Endothelial cell of umbilical vein (primary cell): ENCODE data around the gene SPATA24. TPM values are rescaled to one million over a fixed set of nuclear protein-coding genes. Genes with fewer than 3 reads are reported as not detected.

ENCODE experiments used
- BruUV-seq: library from RNA; stranded (reverse); fragments of 400-500 nt; replicated peaks from 2 replicates; lab custom pipeline; 2021; lab: Mats Ljungman, UMichigan
- CTCF ChIA-PET: fragments of 300-600, 350-600 bp; sonication (Branson Sonifier 250); formaldehyde crosslinking; loops from one replicate; lab custom pipeline; 2021; ENCODE audit warnings: antibody characterized with exemption, inconsistent platforms; lab: Charles Lee
- POLR2A ChIA-PET: fragments of 300-600, 350-600 bp; sonication (Branson Sonifier 250); formaldehyde crosslinking; loops from one replicate; lab custom pipeline; 2021; ENCODE audit warnings: antibody characterized with exemption, inconsistent platforms; lab: Charles Lee
- DNase-seq: peaks from one replicate; pipeline ENCODE4 v3.0.0-alpha.2; 2011; ENCODE audit warnings: low read depth, low spot score
- FAIRE-seq: peaks from 2 replicates; lab custom pipeline; 2011; peaks lifted over from hg19 to GRCh38; lab: Jason Lieb, UNC
- H2AFZ ChIP-seq: 2 replicates; pipeline ENCODE4 v1.6.0; 2012; ENCODE audit warnings: low read depth, low read length, control low read depth, inconsistent platforms
- H3K27ac ChIP-seq: 2 replicates; pipeline ENCODE4 v1.5.1; 2011; ENCODE audit warnings: low read depth, mild to moderate bottlenecking, control low read depth, low read length, moderate library complexity; ENCODE audit not compliant: insufficient read depth
- H3K27me3 ChIP-seq, 2 experiments: 2 replicates each; pipeline versions ENCODE4 v1.6.0 to v1.6.1; 2011; ENCODE audit warnings: low read length in 2 of 2, mixed read lengths in 1 of 2; ENCODE audit not compliant: control insufficient read depth in 2 of 2, insufficient read depth in 2 of 2
- H3K36me3 ChIP-seq, 2 experiments: 2 replicates in 1 of 2; 3 replicates in 1 of 2; pipeline ENCODE4 v1.5.1; 2011; ENCODE audit warnings: low read length in 2 of 2, mild to moderate bottlenecking in 1 of 2, moderate library complexity in 1 of 2; ENCODE audit not compliant: control insufficient read depth in 2 of 2, insufficient read depth in 2 of 2; ENCODE audit errors: extremely low read depth in 1 of 2
- H3K4me1 ChIP-seq: 3 replicates; pipeline ENCODE4 v1.5.1; 2011; ENCODE audit warnings: mild to moderate bottlenecking, low read length; ENCODE audit not compliant: control insufficient read depth, insufficient read depth; ENCODE audit errors: extremely low read depth
- H3K4me2 ChIP-seq: 2 replicates; pipeline ENCODE4 v1.6.1; 2011; ENCODE audit warnings: low read length, control low read depth, mixed read lengths; ENCODE audit not compliant: insufficient read depth
- H3K4me3 ChIP-seq, 3 experiments: fragments of 200-600 bp in 1 of 3; sonication (generic), shearing (Covaris generic) in 1 of 3; replicated peaks in 1 of 3; 2 replicates each; pipeline ENCODE4 v1.5.1; 2011 to 2016; ENCODE audit warnings: control low read depth in 3 of 3, low read length in 3 of 3, mild to moderate bottlenecking in 2 of 3, inconsistent platforms in 1 of 3, low read depth in 1 of 3, moderate library complexity in 1 of 3; ENCODE audit not compliant: insufficient read depth in 1 of 3
- H3K79me2 ChIP-seq: 2 replicates; pipeline ENCODE4 v1.6.0; 2012; ENCODE audit warnings: low read length, inconsistent platforms; ENCODE audit not compliant: control insufficient read depth, insufficient read depth
- H3K9ac ChIP-seq: replicated peaks from 2 replicates; pipeline ENCODE3; 2011; ENCODE audit warnings: low read length, control low read depth; ENCODE audit not compliant: insufficient read depth; ENCODE audit errors: extremely low read depth
- H3K9me1 ChIP-seq: replicated peaks from 3 replicates; pipeline ENCODE4 v1.6.0; 2011; ENCODE audit warnings: mild to moderate bottlenecking, low read length; ENCODE audit not compliant: control insufficient read depth, insufficient read depth; ENCODE audit errors: extremely low read depth
- H3K9me3 ChIP-seq: replicated peaks from 2 replicates; pipeline ENCODE4 v1.5.1; 2012; ENCODE audit warnings: low read length, inconsistent platforms; ENCODE audit not compliant: control insufficient read depth, insufficient read depth
- H4K20me1 ChIP-seq: replicated peaks from 2 replicates; pipeline ENCODE3; 2011; ENCODE audit warnings: mild to moderate bottlenecking, low read length; ENCODE audit not compliant: control insufficient read depth, insufficient read depth; ENCODE audit errors: extremely low read depth
- EZH2 ChIP-seq: IDR thresholded peaks from 2 replicates; pipeline ENCODE4 v1.6.1; 2012; ENCODE audit warnings: borderline replicate concordance, low read depth, mild to moderate bottlenecking, moderate library complexity, low read length, inconsistent platforms; ENCODE audit not compliant: severe bottlenecking
- GATA2 ChIP-seq: IDR thresholded peaks from 2 replicates; pipeline ENCODE4 v1.7.0; 2011; ENCODE audit warnings: low read depth, mild to moderate bottlenecking, moderate library complexity, mixed read lengths, low read length; ENCODE audit not compliant: insufficient read length, insufficient read depth
- JUN ChIP-seq: IDR thresholded peaks from 2 replicates; pipeline ENCODE4 v1.6.1; 2011; ENCODE audit warnings: borderline replicate concordance, low read depth; ENCODE audit not compliant: insufficient read length, insufficient read depth
- MAX ChIP-seq: IDR thresholded peaks from 2 replicates; pipeline ENCODE4 v1.6.1; 2011; ENCODE audit not compliant: insufficient read depth, insufficient read length
- MYC ChIP-seq: IDR thresholded peaks from one replicate; pipeline ENCODE4 v1.6.1; 2011; ENCODE audit warnings: mild to moderate bottlenecking, low read depth, low read length
- POLR2A ChIP-seq: IDR thresholded peaks from 2 replicates; pipeline ENCODE4 v1.6.1; 2012; ENCODE audit warnings: low read depth, mild to moderate bottlenecking, control low read depth, low read length
- POLR2AphosphoS5 ChIP-seq: IDR thresholded peaks from 2 replicates; pipeline ENCODE4 v1.6.1; 2012; ENCODE audit warnings: low read depth, mild to moderate bottlenecking, control low read depth, low read length, moderate library complexity; ENCODE audit not compliant: insufficient read depth
- dilution Hi-C: fragments of 300-500 bp; cut with MboI; formaldehyde crosslinking; loops from one replicate; pipeline ENCODE4 v1.15.0; 2019; ENCODE audit warnings: low sequenced_read_pairs; ENCODE audit not compliant: extremely low pct_ligation_motif_present
- intact Hi-C: fragments of 100-400 bp; cut with micrococcal nuclease; formaldehyde crosslinking; loops from one replicate; pipeline ENCODE4 v1.10.0; 2022
- polyA plus RNA-seq, 4 experiments: library from polyadenylated mRNA; depleted of rRNA in 3 of 4; stranded (reverse) in 3 of 4; unstranded in 1 of 4; fragments of >200 nt; gene quantifications; 2 replicates each; pipeline versions ENCODE4 v1.2.1 to v1.2.3, GENCODE V29; 2011 to 2012; ENCODE audit warnings: missing spikeins in 1 of 4
- total RNA-seq: library from RNA; stranded (reverse); gene quantifications from 2 replicates; pipeline ENCODE4 v1.2.3, GENCODE V29; 2021

SPATA24 gene
- total and polyA plus RNA-seq, 2 donors (not counting 3 experiments of a cell fraction or from before 2014, with no cell fraction given), result 3.2 to 7.9 TPM

GRCh38 chr5:139384591-139385051 is 19.3 kb downstream of the SPATA24 start:
- FAIRE-seq, result no peak

DNA sequence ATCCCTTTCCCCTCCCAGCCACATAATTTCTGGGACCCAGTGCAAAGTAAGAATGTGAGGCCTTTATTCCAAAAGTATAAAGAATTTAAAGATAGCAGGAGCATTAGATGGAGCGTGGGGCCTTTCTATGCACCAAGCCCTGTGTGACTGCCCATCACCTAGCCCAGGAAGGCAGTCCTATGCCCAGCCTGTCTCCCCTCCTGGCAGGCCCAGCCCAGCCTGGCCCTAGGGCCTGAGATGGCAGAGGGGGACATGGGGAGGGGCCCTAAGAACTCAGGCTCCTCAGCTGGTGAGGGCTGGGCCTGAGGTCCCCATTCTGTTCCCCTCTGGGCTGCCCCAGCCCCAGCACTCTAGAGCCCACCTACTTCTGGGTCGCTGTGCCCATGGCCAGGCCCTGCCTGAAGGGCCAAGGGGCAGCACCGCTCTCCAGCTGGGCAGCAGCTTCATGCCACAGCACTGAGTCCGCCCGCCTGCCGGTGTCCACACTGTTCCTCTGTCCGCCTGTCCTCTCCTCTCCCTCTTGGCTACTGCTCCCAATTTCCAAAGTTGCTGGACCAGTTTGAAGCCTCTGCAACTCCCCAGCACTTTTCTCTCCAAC is 19.8 kb downstream of the SPATA24 start:
- Histone ChIP-seq H3K9ac (no peak overlapping the region), H3K27me3 (no peaks in the 10 kb centered on the region), H3K4me3 (no peak overlapping the region), H3K79me2 (no peaks in the 10 kb centered on the region), H3K27ac (no peak overlapping the region), H3K9me3 (no peaks in the 10 kb centered on the region), H3K9me1 (no peaks in the 10 kb centered on the region), H3K4me2 (no peak overlapping the region), H3K4me1 (peaks cover 6% of the 10 kb centered on the region), H3K36me3 (no peaks in the 10 kb centered on the region), H2AFZ (no peak overlapping the region), H4K20me1 (no peaks in the 10 kb centered on the region)
- DNase-seq, result no peak
- FAIRE-seq, result no peak
- ChIA-PET POLR2A (no interaction called here), CTCF (no interaction called here)
- dilution Hi-C loops, result no loop called here
- TF ChIP-seq POLR2AphosphoS5 (no peak), MYC (no peak), JUN (no peak), GATA2 (no peak), MAX (no peak), POLR2A (no peak)
- intact Hi-C loops, result no loop called here
- no TSS peak for BruUV-seq

More at GRCh38 chr5:139384591-139385051, 19.3 kb downstream of the SPATA24 start:
- ChIA-PET CTCF (no interaction called here), POLR2A (no interaction called here)
- Histone ChIP-seq H3K4me1 (peaks cover 6% of the 10 kb centered on the region), H3K9me3 (no peaks in the 10 kb centered on the region), H3K4me2 (no peak overlapping the region), H3K79me2 (no peaks in the 10 kb centered on the region), H3K9me1 (no peaks in the 10 kb centered on the region), H3K36me3 (no peaks in the 10 kb centered on the region), H2AFZ (no peak overlapping the region), H3K27ac (no peak overlapping the region), H3K9ac (no peak overlapping the region), H3K4me3 (no peak overlapping the region), H3K27me3 (no peaks in the 10 kb centered on the region), H4K20me1 (no peaks in the 10 kb centered on the region)
- no TSS peak for BruUV-seq
- TF ChIP-seq MYC (no peak), POLR2A (no peak), EZH2 (no peak)
- dilution Hi-C loops (no loop called here), intact Hi-C loops (no loop called here)
- no peak for DNase-seq
